GF-D8 (cell line): Measurements from ENCODE around the gene TTLL7.

Experiments
- DNase-seq: peaks from one replicate; lab custom pipeline; 2025; lab: John Stamatoyannopoulos, UW

TTLL7 gene

DNA sequence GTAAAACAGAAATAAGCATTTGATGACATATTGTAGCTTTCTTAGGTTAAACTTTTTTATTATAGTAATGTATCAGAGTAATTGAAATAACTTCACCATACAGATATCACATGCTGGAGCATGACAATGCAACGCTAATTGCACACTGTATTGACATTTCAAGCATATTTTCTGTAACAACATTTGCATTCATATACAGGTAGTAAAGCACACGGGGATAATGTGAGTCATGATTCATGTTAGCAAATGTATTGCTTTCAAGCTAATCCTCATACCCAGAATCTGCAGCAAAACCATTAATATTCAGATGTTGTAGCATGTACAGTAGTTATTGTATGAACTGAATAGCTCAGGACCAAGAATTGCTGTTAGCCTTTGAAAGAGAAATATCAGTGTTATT is 133.9 kb downstream of the TTLL7 start:
- no peak for DNase-seq

- DNase-seq, result no peak
Measured at GRCh38 chr1:83860490-83861221, 138.3 kb downstream of the TTLL7 start.

DNA sequence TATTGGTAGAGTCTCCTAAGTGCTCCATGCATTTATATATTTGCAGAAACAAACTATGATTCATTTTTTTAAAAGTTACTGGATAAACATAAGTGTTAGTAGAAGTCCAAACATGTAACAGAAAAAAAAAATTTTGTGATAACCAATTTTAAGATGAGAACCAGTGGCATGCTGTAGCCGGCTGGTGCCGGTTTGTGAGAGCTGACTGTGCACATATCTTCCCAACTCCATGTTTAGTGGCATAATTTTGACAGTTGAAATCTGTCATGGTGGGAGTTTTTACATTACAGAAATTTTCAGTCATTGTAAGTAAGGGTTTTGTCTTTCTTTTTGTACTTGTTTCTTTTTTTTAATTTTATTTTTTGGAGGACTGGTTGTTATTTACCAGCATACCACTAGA is 141.2 kb downstream of the TTLL7 start:
- DNase-seq, result no peak

DNA sequence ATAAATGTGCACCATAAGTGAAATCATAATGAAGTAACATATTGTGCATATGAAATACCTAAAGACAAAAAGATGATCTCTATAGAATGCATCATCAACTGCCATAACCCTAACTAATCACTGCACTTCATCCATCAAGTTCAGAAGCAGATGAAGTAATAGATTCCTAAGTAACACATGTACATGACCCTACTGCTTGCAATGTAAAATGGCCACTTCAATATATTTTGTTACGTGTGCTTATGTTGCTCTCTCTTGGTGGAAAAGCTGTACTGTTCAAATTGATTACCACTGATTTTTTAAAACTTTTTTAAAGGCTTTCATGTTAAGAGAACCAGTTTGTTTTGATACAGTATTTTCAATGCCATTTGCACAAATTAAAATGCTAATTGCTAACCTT is 141.8 kb downstream of the TTLL7 start:
- DNase-seq, result no peak

GRCh38 chr1:83856381-83856780 is 142.6 kb downstream of the TTLL7 start:
- no peak for DNase-seq

- DNase-seq, result no peak
Measured at GRCh38 chr1:83854456-83854855, 144.5 kb downstream of the TTLL7 start.

- DNase-seq, result no peak
Measured at GRCh38 chr1:83850834-83851233, 148.1 kb downstream of the TTLL7 start.

DNA sequence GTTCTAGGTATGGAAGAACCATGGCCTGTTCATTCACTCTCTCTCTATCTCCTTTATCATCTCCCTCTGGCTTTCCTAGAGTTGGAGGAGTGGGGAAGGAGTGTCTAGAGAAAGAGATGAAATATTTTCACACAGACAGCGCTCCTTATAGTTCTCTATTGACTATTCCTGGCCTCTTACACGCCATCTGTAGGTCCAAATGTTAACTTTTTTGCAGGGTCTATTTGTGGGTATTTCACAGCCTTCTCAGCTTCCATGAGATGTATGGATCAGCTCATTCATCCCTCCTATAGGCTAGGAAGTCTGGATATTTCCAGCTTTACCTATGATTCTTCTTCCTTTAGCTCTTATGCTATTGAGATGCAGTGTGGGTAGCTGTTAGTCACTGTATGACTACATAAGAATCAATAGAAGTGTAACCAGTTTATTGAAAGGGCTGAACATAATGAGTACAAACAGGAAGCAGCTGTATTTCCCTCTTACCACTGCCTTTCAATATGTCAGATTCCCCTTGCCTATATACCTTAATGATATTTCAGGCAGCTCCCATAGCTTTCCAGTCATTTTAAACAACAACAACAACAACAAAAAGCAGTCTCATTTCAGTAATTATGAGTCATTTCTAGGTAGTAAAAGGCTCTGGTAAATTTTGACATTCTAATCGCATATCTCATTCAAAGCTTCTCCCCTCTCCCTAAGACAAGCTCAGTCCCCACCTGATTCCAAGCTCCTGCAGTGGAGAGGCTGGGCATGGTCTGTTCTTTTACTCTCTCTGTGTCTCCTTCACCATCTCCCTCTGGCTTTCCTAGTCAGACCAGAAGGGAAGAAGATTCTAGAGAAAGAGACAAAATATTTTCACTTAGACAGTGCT is 149.5 kb downstream of the TTLL7 start:
- DNase-seq, result no peak

DNA sequence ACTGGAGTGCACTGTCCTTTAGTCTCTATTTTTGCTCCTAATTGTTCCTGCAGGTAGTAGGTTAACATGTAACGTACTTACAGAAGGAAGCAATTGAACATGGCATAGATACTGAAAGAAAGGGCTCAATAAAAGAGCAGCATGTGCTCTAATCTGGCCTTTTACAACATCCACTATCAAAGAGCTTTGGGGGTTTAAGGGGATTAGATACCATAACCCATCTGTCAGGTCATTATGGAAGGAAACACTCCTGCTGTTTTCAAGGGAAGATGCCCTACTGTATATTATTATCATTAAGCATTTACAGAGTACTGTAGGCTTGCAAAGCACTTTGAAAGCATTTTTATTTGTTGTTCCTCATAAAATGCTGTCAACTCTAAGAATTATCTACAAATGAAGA is 152.8 kb downstream of the TTLL7 start:
- DNase-seq, result no peak

- DNase-seq, result no peak
Measured at GRCh38 chr1:83845437-83846071, 153.4 kb downstream of the TTLL7 start.

- no peak for DNase-seq
Measured at GRCh38 chr1:83844546-83844945, 154.4 kb downstream of the TTLL7 start.

DNA sequence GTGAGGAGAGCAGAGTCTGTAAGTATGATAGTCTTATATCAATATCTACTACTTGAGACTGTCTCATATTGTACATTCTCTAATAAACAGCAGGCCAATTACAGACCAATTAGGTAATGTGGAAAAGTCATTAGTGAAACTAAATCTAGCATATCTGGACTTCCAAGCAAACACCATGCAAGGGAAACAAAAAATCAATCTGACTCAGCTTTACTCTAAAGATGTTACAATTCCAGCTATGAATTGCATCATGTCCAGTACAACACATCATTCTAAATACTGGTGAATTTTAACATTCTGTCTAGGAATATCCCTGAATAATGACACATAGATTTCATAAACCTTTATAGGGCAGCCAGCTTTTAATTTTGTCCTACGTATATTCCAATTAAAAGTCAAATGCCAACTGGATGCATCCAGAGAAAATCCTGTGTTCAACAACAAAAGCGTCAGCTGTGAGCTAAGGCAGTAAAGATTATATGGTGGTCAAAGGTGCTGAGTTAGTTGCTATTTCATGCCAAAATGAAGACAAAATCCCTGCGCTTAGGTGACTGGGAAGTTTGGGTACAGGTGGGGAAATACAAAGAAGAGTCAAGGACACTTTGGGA is 159.3 kb downstream of the TTLL7 start:
- DNase-seq, result no peak

DNA sequence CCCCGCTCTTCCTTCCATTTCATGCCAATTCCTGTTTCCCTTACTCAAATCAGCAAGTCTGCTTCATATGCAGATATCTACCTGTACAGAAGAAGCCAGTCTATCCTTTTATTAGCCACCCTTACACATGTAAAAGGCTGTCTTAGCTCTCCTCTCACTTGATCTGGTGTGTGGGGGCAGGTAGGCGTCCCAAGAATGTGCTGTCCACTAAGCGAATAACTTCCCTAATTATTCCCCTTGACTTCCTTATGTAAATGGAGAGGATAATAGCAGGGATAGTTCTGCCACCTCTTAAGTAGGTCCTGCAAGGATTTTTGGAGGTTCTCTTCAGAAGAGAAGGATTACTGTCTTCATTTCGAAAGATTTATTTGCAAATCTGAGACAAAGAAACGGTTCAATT is 160.4 kb downstream of the TTLL7 start:
- DNase-seq, result no peak

DNA sequence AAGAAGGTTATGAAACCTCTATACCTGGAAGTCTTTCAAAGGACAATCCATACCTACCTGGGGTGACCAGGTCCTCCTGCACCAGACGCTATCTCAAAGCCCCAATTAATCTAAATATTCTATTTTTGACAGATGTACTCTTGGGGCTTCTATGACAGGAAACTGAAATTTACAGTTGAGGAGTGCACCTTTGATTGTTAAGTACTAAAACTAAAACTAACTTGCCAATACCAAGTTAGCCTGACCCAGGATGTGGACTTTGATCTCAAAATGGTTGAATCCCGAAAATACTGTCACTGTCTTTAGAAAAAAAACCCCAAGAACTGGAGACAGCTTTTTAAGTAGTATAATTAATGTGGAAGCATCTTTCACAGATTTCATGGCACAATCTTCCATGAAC is 162.4 kb downstream of the TTLL7 start:
- DNase-seq, result no peak

DNA sequence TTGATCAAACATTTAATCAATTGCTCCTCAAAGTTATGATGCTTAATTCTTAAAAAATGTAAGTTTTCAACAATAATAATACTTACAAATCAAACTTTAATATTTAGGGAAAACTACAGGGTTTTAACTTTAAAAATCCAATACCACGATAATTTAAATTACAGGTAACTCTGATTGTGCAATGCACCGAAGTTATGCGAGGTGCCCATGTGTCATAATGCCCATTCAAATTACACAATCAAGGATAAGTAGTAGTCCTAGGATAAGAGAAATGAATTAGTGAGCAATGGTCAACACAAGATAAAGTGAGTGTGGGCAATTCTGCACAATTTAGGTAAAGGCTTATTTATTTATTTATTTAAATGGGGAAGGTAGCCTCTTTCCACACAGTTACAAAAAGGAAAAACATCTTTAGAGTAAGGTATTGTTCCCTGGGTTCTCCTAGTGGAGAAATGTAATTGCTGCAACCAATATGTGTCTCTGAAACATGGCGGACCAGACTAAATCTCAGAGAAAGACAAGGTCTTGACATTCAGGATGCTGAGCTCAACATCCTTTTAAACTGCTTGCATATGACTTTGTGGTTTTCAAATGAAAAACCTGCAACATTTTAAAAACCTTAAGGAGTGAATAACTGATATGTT is 164.2 kb downstream of the TTLL7 start:
- no peak for DNase-seq

DNA sequence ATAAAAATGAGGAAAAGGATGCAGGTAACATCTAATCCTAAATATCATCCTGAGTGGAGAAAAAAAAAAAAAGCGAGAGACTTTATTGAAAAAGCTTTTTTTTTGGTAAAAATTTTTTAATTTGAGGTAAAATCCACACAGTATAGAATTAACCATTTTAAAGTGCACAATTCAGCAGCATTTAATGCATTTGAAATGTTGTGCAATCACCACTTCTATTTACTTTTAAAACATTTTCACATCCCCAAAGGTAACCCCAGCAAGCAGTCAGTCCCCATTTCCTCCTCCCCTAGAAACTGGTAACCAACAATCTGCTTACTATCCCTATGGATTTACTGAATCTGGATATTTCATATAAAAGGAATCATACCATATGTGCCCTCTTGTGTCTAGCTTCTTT is 166.7 kb downstream of the TTLL7 start:
- DNase-seq, result no peak

GRCh38 chr1:83829106-83829505 is 169.8 kb downstream of the TTLL7 start:
- no peak for DNase-seq

- no peak for DNase-seq
Measured at GRCh38 chr1:83828456-83828855, 170.5 kb downstream of the TTLL7 start.

DNA sequence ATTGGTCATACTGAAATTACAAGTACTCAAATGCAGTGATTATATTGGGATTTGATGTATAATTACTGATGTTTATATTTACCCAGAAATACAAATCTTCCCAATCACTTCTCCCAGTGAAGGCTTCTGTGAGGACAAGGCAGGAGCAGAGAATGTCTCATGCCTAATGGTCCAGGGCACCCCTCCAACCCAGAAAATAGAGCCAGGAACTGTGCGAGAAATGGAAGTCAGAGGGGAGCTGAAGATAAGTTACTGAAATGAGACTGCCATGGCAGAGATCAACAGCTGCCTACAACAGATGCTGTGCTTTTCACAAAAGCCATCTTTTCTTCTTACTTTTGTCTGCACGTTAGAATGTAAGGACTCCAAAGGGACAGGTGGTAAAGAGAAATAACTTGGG is 171.2 kb downstream of the TTLL7 start:
- no peak for DNase-seq

GRCh38 chr1:83822208-83822607 is 176.7 kb downstream of the TTLL7 start:
- no peak for DNase-seq

GRCh38 chr1:83819436-83819835 is 179.5 kb downstream of the TTLL7 start:
- no peak for DNase-seq

- peak; percentile 45 for DNase-seq
Measured at GRCh38 chr1:83818916-83819315, 180.0 kb downstream of the TTLL7 start.
